Uterus (tissue), 2 donors: ENCODE data around the gene FBXW8.

Experiments
- POLR2A ChIP-seq, 2 donors: fragments of 450-650 bp; IDR thresholded peaks; one replicate each; pipeline ENCODE4 v1.6.1; 2016; ENCODE audit warnings: antibody characterized with exemption in 2 of 2, mild to moderate bottlenecking in 1 of 2, moderate library complexity in 1 of 2
- TF ChIP-seq, protein P1 (sequence below), 4 experiments: fragments of 200-600 bp in 2 of 4; fragments of 450-650 bp in 2 of 4; sonication (generic) in 2 of 4; IDR thresholded peaks; one replicate each; pipeline ENCODE4 v1.5.1; 2016 to 2019; ENCODE audit warnings: antibody characterized with exemption in 4 of 4, mild to moderate bottlenecking in 2 of 4, moderate library complexity in 1 of 4

DNA sequence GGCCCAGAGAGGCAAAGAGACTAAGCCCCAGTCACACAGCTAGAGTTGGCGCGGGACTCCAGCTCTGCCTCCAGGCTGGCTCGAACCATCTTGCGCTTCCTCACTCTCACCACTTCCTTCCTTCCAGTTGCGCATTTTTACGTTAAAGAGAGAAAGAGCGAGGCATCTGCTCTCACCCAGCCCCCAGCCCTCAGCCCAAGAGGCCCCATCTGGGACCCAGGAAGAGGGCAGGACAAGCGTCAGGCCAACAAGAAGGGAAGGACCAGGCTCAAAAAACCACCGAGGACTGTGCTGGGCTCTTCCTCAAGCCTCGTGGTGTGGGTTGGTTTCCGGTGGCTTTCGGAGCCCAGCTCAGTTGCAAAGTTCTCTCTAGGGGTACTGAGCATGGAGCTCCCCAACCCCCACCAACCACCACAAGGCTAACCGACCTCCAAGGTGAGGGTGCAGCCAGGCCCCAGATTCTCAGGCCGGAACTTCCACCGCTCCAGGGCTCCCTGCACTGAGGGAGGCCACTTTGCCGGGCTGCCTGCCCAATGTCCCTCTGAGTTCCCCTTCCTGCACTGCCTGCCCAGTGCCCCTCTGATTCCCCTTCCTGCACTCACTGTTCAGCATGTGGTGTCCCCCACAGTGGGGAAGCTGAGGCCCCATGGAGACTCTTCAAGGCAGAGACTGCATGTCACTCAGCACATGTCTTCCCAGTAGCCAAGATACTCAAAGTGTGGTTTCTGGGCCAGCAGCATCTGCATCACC is 152.6 kb downstream of the FBXW8 start:
- TF ChIP-seq, protein P1, sequence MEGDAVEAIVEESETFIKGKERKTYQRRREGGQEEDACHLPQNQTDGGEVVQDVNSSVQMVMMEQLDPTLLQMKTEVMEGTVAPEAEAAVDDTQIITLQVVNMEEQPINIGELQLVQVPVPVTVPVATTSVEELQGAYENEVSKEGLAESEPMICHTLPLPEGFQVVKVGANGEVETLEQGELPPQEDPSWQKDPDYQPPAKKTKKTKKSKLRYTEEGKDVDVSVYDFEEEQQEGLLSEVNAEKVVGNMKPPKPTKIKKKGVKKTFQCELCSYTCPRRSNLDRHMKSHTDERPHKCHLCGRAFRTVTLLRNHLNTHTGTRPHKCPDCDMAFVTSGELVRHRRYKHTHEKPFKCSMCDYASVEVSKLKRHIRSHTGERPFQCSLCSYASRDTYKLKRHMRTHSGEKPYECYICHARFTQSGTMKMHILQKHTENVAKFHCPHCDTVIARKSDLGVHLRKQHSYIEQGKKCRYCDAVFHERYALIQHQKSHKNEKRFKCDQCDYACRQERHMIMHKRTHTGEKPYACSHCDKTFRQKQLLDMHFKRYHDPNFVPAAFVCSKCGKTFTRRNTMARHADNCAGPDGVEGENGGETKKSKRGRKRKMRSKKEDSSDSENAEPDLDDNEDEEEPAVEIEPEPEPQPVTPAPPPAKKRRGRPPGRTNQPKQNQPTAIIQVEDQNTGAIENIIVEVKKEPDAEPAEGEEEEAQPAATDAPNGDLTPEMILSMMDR (IDR thresholded peaks at IDR 0.05), result no peak
- no peak for TF ChIP-seq POLR2A (IDR thresholded peaks at IDR 0.05)
